ENCODE measurements around the gene HNRNPC.
A peak's percentile ranks its signal among the peaks of the same experiment; 100 is the strongest.

The HNRNPC gene

GRCh38 chr14:21211509-21211908 lies 57.7 kb downstream of the HNRNPC start:
- no peak for DNase-seq (ENCODE audit: low read depth in 2 of 2)

GRCh38 chr14:21210023-21210422 lies 59.2 kb downstream of the HNRNPC start:
- no peak for DNase-seq (ENCODE audit: low read depth in 2 of 2)

- DNase-seq (ENCODE audit: low read depth in 2 of 2): no peak
Observed at GRCh38 chr14:21209185-21209584, 60.1 kb downstream of the HNRNPC start.

GRCh38 chr14:21208554-21208953 lies 60.7 kb downstream of the HNRNPC start:
- DNase-seq (ENCODE audit: low read depth in 2 of 2): no peak

GRCh38 chr14:21206753-21207684 lies 62.2 kb downstream of the HNRNPC start:
- DNase-seq (ENCODE audit: low read depth in 2 of 2): no peak

- no peak for DNase-seq (ENCODE audit: low read depth in 2 of 2)
Observed at GRCh38 chr14:21205678-21206581, 63.3 kb downstream of the HNRNPC start.

GRCh38 chr14:21205026-21205677 lies 64.1 kb downstream of the HNRNPC start:
- no peak for DNase-seq (ENCODE audit: low read depth in 2 of 2)

GRCh38 chr14:21204167-21205025 lies 64.8 kb downstream of the HNRNPC start:
- no peak for DNase-seq (ENCODE audit: low read depth in 2 of 2)

GRCh38 chr14:21203470-21204166 lies 65.6 kb downstream of the HNRNPC start:
- DNase-seq (ENCODE audit: low read depth in 2 of 2): no peak

GRCh38 chr14:21202463-21203358 lies 66.5 kb downstream of the HNRNPC start:
- no peak for DNase-seq (ENCODE audit: low read depth in 2 of 2)

- DNase-seq (ENCODE audit: low read depth in 2 of 2): no peak
Observed at GRCh38 chr14:21201732-21202462, 67.3 kb downstream of the HNRNPC start.

- no peak for DNase-seq (ENCODE audit: low read depth in 2 of 2)
Observed at GRCh38 chr14:21200752-21201461, 68.3 kb downstream of the HNRNPC start.

GRCh38 chr14:21199611-21200560 lies 69.4 kb downstream of the HNRNPC start:
- DNase-seq (ENCODE audit: low read depth in 2 of 2): peak in 1 of 2 experiments; percentile 19

- no peak for DNase-seq (ENCODE audit: low read depth in 2 of 2)
Observed at GRCh38 chr14:21197418-21198205, 71.6 kb downstream of the HNRNPC start.

GRCh38 chr14:21194597-21194996 lies 74.6 kb downstream of the HNRNPC start:
- no peak for DNase-seq (ENCODE audit: low read depth in 2 of 2)

Data from fibroblast of skin of left biceps (primary cell).